Left colon (tissue), 2 donors: ENCODE results near the gene RPA1. TPM values are rescaled to one million over a fixed set of nuclear protein-coding genes. Genes with fewer than 3 reads are reported as not detected.

Experiments
- ATAC-seq: fragments of 200-7000 bp; cut with Tn5 transposase; one replicate; pipeline ENCODE4 v1.9.1; 2020; ENCODE audit warnings: mild to moderate bottlenecking, moderate library complexity
- DNase-seq, 2 donors: peaks; one replicate each; pipeline ENCODE4 v3.0.0-alpha.2; 2020
- intact Hi-C, 2 donors: fragments of 100-400 bp; cut with DNase I in 1 of 2; cut with micrococcal nuclease in 1 of 2; formaldehyde crosslinking; loops; one replicate each; pipeline versions ENCODE4 v1.11.2 to v1.14.0; 2022; cut with DNase I, micrococcal nuclease
- total RNA-seq, 2 donors: library from RNA; stranded (reverse); fragmentation: NEBNext Ultra II Directional; extraction: Animal tissue kit (Norgen Biotek cat#: 25700); gene quantifications; one replicate each; pipeline ENCODE4 v1.2.1, GENCODE V29; 2021
- donor health status: DM: no; HTN: no; CAD: no.
- donor health status: DM: yes; HTN: yes; CAD: no.

Gene RPA1
- total RNA-seq, 2 donors from 2014 or later: 57.2 to 69.6 TPM

GRCh38 chr17:1947743-1948516 lies 118.1 kb downstream of the RPA1 start:
- intact Hi-C loops: no loop called here
- DNase-seq (no peak), ATAC-seq (no peak)

- intact Hi-C loops: no loop called here
- ATAC-seq (no peak), DNase-seq (no peak)
Measured at GRCh38 chr17:1948517-1948825, 118.7 kb downstream of the RPA1 start.

Other genes with a start within 250 kb of the RPA1 start
- 10 to 100 TPM; 19.4 to 22.8 TPM for gene SLC43A2, start 201.2 kb upstream of the RPA1 start, total RNA-seq
- gene SCARF1, start 184.3 kb upstream of the RPA1 start, total RNA-seq: 10 to 100 TPM; 10.1 to 10.2 TPM
- 10 to 100 TPM; 48.3 to 51.2 TPM for gene RILP, start 180.1 kb upstream of the RPA1 start, total RNA-seq
- 100 to 1,000 TPM; 162 to 204 TPM for gene PRPF8, start 145.1 kb upstream of the RPA1 start, total RNA-seq
- 10 to 100 TPM; 33.1 to 50.7 TPM for gene TLCD2, start 119.6 kb upstream of the RPA1 start, total RNA-seq
- gene WDR81, start 105.3 kb upstream of the RPA1 start, total RNA-seq: 10 to 100 TPM; 16.1 to 23.4 TPM
- 1 to 10 TPM; 1.4 to 2.7 TPM for gene SERPINF2, start 87.1 kb upstream of the RPA1 start, total RNA-seq
- gene SERPINF1, start 67.9 kb upstream of the RPA1 start, total RNA-seq: 10 to 100 TPM; 33.3 to 60.6 TPM
- 10 to 100 TPM in 1 of 2 donors, 1 to 10 TPM in 1; 10.0 to 13.6 TPM for gene SMYD4, start 103 bp upstream of the RPA1 start, total RNA-seq
- under 1 TPM; 0.15 to 0.36 TPM for gene RTN4RL1, start 195.3 kb downstream of the RPA1 start, total RNA-seq
- 10 to 100 TPM; 31.2 to 35.1 TPM for gene DPH1, start 200.1 kb downstream of the RPA1 start, total RNA-seq
- 10 to 100 TPM; 39.2 to 39.7 TPM for gene OVCA2, start 212.0 kb downstream of the RPA1 start, total RNA-seq
- 10 to 100 TPM in 1 of 2 donors, 1 to 10 TPM in 1; 4.8 to 12.8 TPM for gene HIC1, start 225.1 kb downstream of the RPA1 start, total RNA-seq